A549 treated with RU486 at 1 μM for 4 hours (cell line): ENCODE data around the gene RAET1G. TPM values are rescaled to one million over a fixed set of nuclear protein-coding genes. Genes with fewer than 3 reads are reported as not detected.

Experiments used
- total RNA-seq: library from RNA; stranded (reverse); fragments of 200-300 nt; extraction: Qiagen RNA extraction; gene quantifications from 5 replicates; pipeline ENCODE4 v1.2.3, GENCODE V29; 2022; ENCODE audit warnings: low read depth

RAET1G gene
- 7.3 to 13.0 TPM (median 9.7 TPM) in 5 replicates for total RNA-seq

GRCh38 chr6:149922642-149923326 is at the start of gene RAET1G:
TSS of gene RAET1G (minus strand) at chr6:149923121. CDS start at chr6:149923010, 111 bp downstream.

GRCh38 chr6:149963462-149964307 is 40.8 kb upstream of the RAET1G start, which contains the start of gene ULBP1:
TSS of gene ULBP1 (plus strand) at chr6:149963943. CDS start at chr6:149964050, 107 bp downstream.

GRCh38 chr6:149941583-149942460 is 18.9 kb upstream of the RAET1G start, which contains the start of gene ULBP2:
TSS of gene ULBP2 (plus strand) at chr6:149942014. CDS start at chr6:149942073, 59 bp downstream.

GRCh38 chr6:149897855-149898744 is 24.8 kb downstream of the RAET1G start, which contains the start of gene RAET1E:
TSS of gene RAET1E (minus strand) at chr6:149898113. CDS start at chr6:149890901, 7,212 bp downstream.

Other genes with a start within 250 kb of the RAET1G start
- 4.7 to 8.3 TPM (median 7.7 TPM) in 5 replicates for gene LATS1, start 205.0 kb downstream of the RAET1G start, total RNA-seq
- 11.0 to 16.2 TPM (median 14.7 TPM) in 5 replicates for gene NUP43, start 176.6 kb downstream of the RAET1G start, total RNA-seq
- 84.5 to 93.1 TPM (median 88.8 TPM) in 5 replicates for gene PCMT1, start 173.4 kb downstream of the RAET1G start, total RNA-seq
- gene LRP11, start 58.8 kb downstream of the RAET1G start, total RNA-seq: 21.8 to 41.2 TPM (median 37.2 TPM) in 5 replicates
- 2.0 to 3.2 TPM (median 3.0 TPM) in 5 replicates for gene RAET1E, start 25.0 kb downstream of the RAET1G start, total RNA-seq
- gene ULBP2, start 18.9 kb upstream of the RAET1G start, total RNA-seq: 2.7 to 4.2 TPM (median 3.5 TPM) in 5 replicates
- gene ULBP1, start 40.8 kb upstream of the RAET1G start, total RNA-seq: 0.64 to 1.3 TPM (median 0.80 TPM) in 5 replicates
- 0.29 to 0.47 TPM (median 0.41 TPM) in 4 of 5 replicates, not detected in the other for gene RAET1L, start 102.4 kb upstream of the RAET1G start, total RNA-seq
- gene ULBP3, start 146.0 kb upstream of the RAET1G start, total RNA-seq: 3.4 to 4.2 TPM (median 3.8 TPM) in 5 replicates
- 0.63 to 1.5 TPM (median 0.89 TPM) in 5 replicates for gene PPP1R14C, start 219.9 kb upstream of the RAET1G start, total RNA-seq